DOHH2 (cell line): ENCODE data around the gene COPA.

Source experiments
- EZH2phosphoT487 ChIP-seq: fragments of 200-600 bp; sonication (generic); IDR thresholded peaks from 2 replicates; pipeline ENCODE4 v1.6.1; 2017; ENCODE audit warnings: borderline replicate concordance, mild to moderate bottlenecking, antibody characterized with exemption, low read length, moderate library complexity, mixed read lengths
- TF ChIP-seq, protein P1 (sequence below): fragments of 200-600 bp; sonication (generic); IDR thresholded peaks from one replicate; pipeline ENCODE4 v1.5.1; 2014; ENCODE audit warnings: antibody characterized with exemption, mild to moderate bottlenecking, low read depth, low read length; ENCODE audit not compliant: poor library complexity, severe bottlenecking

DNA sequence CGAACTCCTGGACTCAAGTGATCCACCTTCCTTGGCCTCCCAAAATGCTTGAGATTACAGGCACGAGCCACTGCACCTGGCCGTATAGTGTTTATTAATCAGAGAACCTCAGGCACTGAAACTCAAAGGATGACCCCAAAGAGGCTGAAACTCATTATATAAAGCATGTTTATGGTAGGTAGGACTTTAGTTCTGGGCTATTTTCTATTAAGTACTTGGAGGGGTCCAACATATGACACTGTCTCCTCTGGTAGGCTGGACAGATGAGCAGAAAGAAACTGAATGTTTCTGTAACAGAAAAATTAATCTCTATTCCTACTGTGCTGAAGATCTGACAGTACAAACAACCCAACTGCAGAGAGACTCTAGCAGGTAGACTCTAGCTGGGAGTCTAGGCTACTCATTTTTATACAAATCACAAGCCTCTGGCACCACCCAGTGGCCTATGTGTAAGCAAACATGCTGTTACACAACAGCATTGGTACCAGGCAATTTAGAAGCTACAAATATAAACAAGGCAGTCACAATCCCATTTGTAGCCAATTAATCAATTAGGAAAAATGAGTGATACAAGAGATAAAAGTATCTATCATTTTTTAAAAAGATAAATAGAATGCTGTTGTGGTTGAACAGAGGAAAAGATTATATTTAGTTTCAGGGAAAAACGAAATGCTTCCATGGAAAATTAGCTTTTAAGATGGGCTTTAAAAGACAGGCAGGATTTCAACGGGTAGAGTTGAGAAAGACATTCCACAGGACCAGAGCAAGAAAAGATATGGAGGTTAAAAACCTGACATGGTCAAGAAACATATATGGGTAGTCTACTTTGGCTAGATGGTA, 91.1 kb downstream of the COPA start:
- TF ChIP-seq, protein P1, sequence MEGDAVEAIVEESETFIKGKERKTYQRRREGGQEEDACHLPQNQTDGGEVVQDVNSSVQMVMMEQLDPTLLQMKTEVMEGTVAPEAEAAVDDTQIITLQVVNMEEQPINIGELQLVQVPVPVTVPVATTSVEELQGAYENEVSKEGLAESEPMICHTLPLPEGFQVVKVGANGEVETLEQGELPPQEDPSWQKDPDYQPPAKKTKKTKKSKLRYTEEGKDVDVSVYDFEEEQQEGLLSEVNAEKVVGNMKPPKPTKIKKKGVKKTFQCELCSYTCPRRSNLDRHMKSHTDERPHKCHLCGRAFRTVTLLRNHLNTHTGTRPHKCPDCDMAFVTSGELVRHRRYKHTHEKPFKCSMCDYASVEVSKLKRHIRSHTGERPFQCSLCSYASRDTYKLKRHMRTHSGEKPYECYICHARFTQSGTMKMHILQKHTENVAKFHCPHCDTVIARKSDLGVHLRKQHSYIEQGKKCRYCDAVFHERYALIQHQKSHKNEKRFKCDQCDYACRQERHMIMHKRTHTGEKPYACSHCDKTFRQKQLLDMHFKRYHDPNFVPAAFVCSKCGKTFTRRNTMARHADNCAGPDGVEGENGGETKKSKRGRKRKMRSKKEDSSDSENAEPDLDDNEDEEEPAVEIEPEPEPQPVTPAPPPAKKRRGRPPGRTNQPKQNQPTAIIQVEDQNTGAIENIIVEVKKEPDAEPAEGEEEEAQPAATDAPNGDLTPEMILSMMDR, result peak; percentile 79
- TF ChIP-seq EZH2phosphoT487, result no peak
